Body of pancreas (tissue), 4 donors: ENCODE results near the gene PRKAG2. TPM values are rescaled to one million over a fixed set of nuclear protein-coding genes. Genes with fewer than 3 reads are reported as not detected.

ENCODE experiments used
- ATAC-seq: fragments of 150-250 bp; one replicate; pipeline ENCODE4 v1.9.1; 2016
- DNase-seq, 4 donors: peaks; one replicate each; pipeline ENCODE4 v3.0.0-alpha.2; 2019
- H3K27ac ChIP-seq, 4 donors: fragments of 200-600 bp; sonication (generic); 1 replicate in 3 of 4; 2 replicates in 1 of 4; pipeline versions ENCODE4 v1.5.1 to v1.6.1; 2016 to 2019; ENCODE audit warnings: mild to moderate bottlenecking in 1 of 4, mixed read lengths in 1 of 4, moderate library complexity in 1 of 4
- H3K27me3 ChIP-seq, 2 donors: fragments of 200-600 bp; sonication (generic); one replicate each; pipeline ENCODE4 v1.6.0; 2016; ENCODE audit warnings: mild to moderate bottlenecking in 1 of 2
- H3K36me3 ChIP-seq, 2 donors: fragments of 200-600 bp; sonication (generic); replicated peaks in 1 of 2; 2 replicates each; pipeline ENCODE4 v1.5.1; 2016; ENCODE audit warnings: low read depth in 2 of 2; ENCODE audit not compliant: insufficient read depth in 1 of 2
- H3K4me1 ChIP-seq: fragments of 200-600 bp; sonication (generic); one replicate; pipeline ENCODE4 v1.6.0; 2016
- H3K4me3 ChIP-seq, 2 donors: fragments of 200-600 bp; sonication (generic); 1 replicate in 1 of 2; 2 replicates in 1 of 2; pipeline ENCODE4 v1.5.1; 2016 to 2019
- H3K9me3 ChIP-seq, 3 donors: fragments of 200-600 bp; sonication (generic); 1 replicate in 2 of 3; 2 replicates in 1 of 3; pipeline ENCODE4 v1.5.1; 2016
- CTCF ChIP-seq, 7 experiments: fragments of 450-650 bp in 4 of 7; fragments of 200-600 bp in 3 of 7; sonication (generic) in 3 of 7; IDR thresholded peaks; one replicate each; pipeline ENCODE4 v1.5.1; 2016 to 2019; ENCODE audit warnings: antibody characterized with exemption in 7 of 7
- POLR2A ChIP-seq, 3 donors: fragments of 450-650 bp; IDR thresholded peaks; one replicate each; pipeline ENCODE4 v1.6.1; 2016; ENCODE audit warnings: antibody characterized with exemption in 3 of 3, mild to moderate bottlenecking in 2 of 3
- WGBS, 2 donors: methylation state at CpG; one replicate each; pipeline ENCODE4 v1.1.5; 2017; 5-methylcytosine and 5-hydroxymethylcytosine counted together
- intact Hi-C: fragments of 100-400 bp; cut with DNase I; formaldehyde crosslinking; loops from one replicate; pipeline ENCODE4 v1.15.1; 2023
- total RNA-seq, 2 donors: library from RNA; depleted of rRNA; stranded (reverse); fragments of >200 nt; gene quantifications; one replicate each; pipeline ENCODE4 v1.1.0, GENCODE V29; 2016

The PRKAG2 gene
- total RNA-seq, result 10 to 100 TPM in 1 of 2 donors, 1 to 10 TPM in 1; 9.9 to 24.4 TPM

GRCh38 chr7:151876899-151877777 is at the start of gene PRKAG2:
TSS of gene PRKAG2 (minus strand) at chr7:151877115. CDS start at chr7:151876620, 495 bp downstream.
- Histone ChIP-seq H3K27me3 (no peaks in the 10 kb centered on the region), H3K4me3 (peak within 1 kb of the TSS; percentile 61 to 86), H3K4me1 (peaks cover 20% of the 10 kb centered on the region), H3K36me3 (no peaks in the 10 kb centered on the region), H3K27ac (peak within 1 kb of the TSS; percentile 95 to 99 (median 98)), H3K9me3 (no peaks in the 10 kb centered on the region)
- TF ChIP-seq CTCF (IDR thresholded peaks at IDR 0.05), result peak in 2 of 7 experiments; percentile 13 to 40
- peak; percentile 47 to 53 (median 52) for TF ChIP-seq POLR2A (IDR thresholded peaks at IDR 0.05)
- DNase-seq (peak; percentile 71 to 82 (median 76)), ATAC-seq (peak; percentile 55)
- WGBS, 2 donors, result 0 to 1% methylated on average over 25 to 94 of the region's 95 CpGs
- intact Hi-C loops, result no loop called here

- no peak overlapping the region for H3K4me3 ChIP-seq
- DNase-seq, result no peak
- intact Hi-C loops, result no loop called here
- 92 to 100% methylated on average over 3 to 5 of the region's 5 CpGs for WGBS, 2 donors
- no peak for ATAC-seq
- H3K27ac ChIP-seq, result peak overlapping the region in 2 of 4 donors; percentile 65 to 68
- H3K4me1 ChIP-seq, result peaks cover 43% of the 10 kb centered on the region
- H3K9me3 ChIP-seq, result no peaks in the 10 kb centered on the region
- no peak for TF ChIP-seq CTCF (IDR thresholded peaks at IDR 0.05)
- TF ChIP-seq POLR2A (IDR thresholded peaks at IDR 0.05), result no peak
- no peaks in the 10 kb centered on the region for H3K27me3 ChIP-seq
- H3K36me3 ChIP-seq, result no peaks in the 10 kb centered on the region
Observed at GRCh38 chr7:151926336-151926712, 49.4 kb upstream of the PRKAG2 start.

GRCh38 chr7:151925446-151926335 is 48.8 kb upstream of the PRKAG2 start:
- TF ChIP-seq CTCF (IDR thresholded peaks at IDR 0.05) (no peak), POLR2A (IDR thresholded peaks at IDR 0.05) (no peak)
- H3K9me3 ChIP-seq, result no peaks in the 10 kb centered on the region
- H3K27ac ChIP-seq, result peak overlapping the region in 2 of 4 donors; percentile 65 to 68
- H3K36me3 ChIP-seq, result no peaks in the 10 kb centered on the region
- H3K27me3 ChIP-seq, result no peaks in the 10 kb centered on the region
- peak; percentile 52 for ATAC-seq
- intact Hi-C loops, result no loop called here
- WGBS, 2 donors, result 32 to 43% methylated on average over 17 to 22 of the region's 22 CpGs
- DNase-seq, result peak; percentile 54 to 73 (median 64)
- H3K4me1 ChIP-seq, result peaks cover 43% of the 10 kb centered on the region
- no peak overlapping the region for H3K4me3 ChIP-seq

GRCh38 chr7:151924508-151924907 is 47.6 kb upstream of the PRKAG2 start:
- Histone ChIP-seq H3K9me3 (no peaks in the 10 kb centered on the region), H3K36me3 (no peaks in the 10 kb centered on the region), H3K4me1 (peaks cover 46% of the 10 kb centered on the region), H3K4me3 (no peak overlapping the region), H3K27me3 (no peaks in the 10 kb centered on the region), H3K27ac (peak overlapping the region in 2 of 4 donors; percentile 66 to 82)
- ATAC-seq (no peak), DNase-seq (peak in 1 of 4 donors; percentile 28)
- intact Hi-C loops, result no loop called here
- TF ChIP-seq CTCF (IDR thresholded peaks at IDR 0.05) (no peak), POLR2A (IDR thresholded peaks at IDR 0.05) (no peak)
- WGBS, 2 donors, result 61 to 67% methylated on average over 8 of the region's 8 CpGs
